Suprapubic skin (tissue), 4 donors: Measurements from ENCODE around the gene ITGA5. TPM values are rescaled to one million over a fixed set of nuclear protein-coding genes. Genes with fewer than 3 reads are reported as not detected.

Experiments used
- DNase-seq, 2 donors: peaks; one replicate each; pipeline ENCODE4 v3.0.0-alpha.2; 2019; ENCODE audit warnings: low spot score in 2 of 2
- H3K27ac ChIP-seq: fragments of 200-600 bp; sonication (generic); one replicate; pipeline ENCODE4 v1.5.1; 2019
- H3K27me3 ChIP-seq: fragments of 200-600 bp; sonication (generic); one replicate; pipeline ENCODE4 v1.5.1; 2019
- H3K36me3 ChIP-seq: fragments of 200-600 bp; sonication (generic); one replicate; pipeline ENCODE4 v1.5.1; 2019
- H3K4me1 ChIP-seq: fragments of 200-600 bp; sonication (generic); one replicate; pipeline ENCODE4 v1.5.1; 2019
- H3K4me3 ChIP-seq: fragments of 200-600 bp; sonication (generic); one replicate; pipeline ENCODE4 v1.5.1; 2019; ENCODE audit warnings: mild to moderate bottlenecking
- H3K9me3 ChIP-seq: fragments of 200-600 bp; sonication (generic); one replicate; pipeline ENCODE4 v1.5.1; 2019
- EP300 ChIP-seq: sonication (generic); formaldehyde crosslinking; IDR thresholded peaks from one replicate; pipeline ENCODE4 v1.6.1; 2017; ENCODE audit warnings: antibody characterized with exemption
- POLR2A ChIP-seq, 2 donors: fragments of 450-650 bp; IDR thresholded peaks; one replicate each; pipeline ENCODE4 v1.6.1; 2017; ENCODE audit warnings: antibody characterized with exemption in 2 of 2, mild to moderate bottlenecking in 2 of 2, moderate library complexity in 2 of 2
- POLR2AphosphoS5 ChIP-seq, 3 donors: sonication (generic); formaldehyde crosslinking; IDR thresholded peaks; one replicate each; pipeline ENCODE4 v1.6.1; 2017; ENCODE audit warnings: antibody characterized with exemption in 3 of 3
- WGBS: methylation state at CpG from one replicate; pipeline ENCODE4 v1.1.5; 2018; 5-methylcytosine and 5-hydroxymethylcytosine counted together
- total RNA-seq, 4 donors: library from RNA; depleted of rRNA; stranded (reverse); fragments of >200 nt; gene quantifications; one replicate each; pipeline ENCODE4 v1.1.0, GENCODE V29; 2016
- TF ChIP-seq, protein P1 (sequence below), 2 donors: fragments of 200-600 bp in 1 of 2; fragments of 450-650 bp in 1 of 2; sonication (generic) in 1 of 2; IDR thresholded peaks; one replicate each; pipeline ENCODE4 v1.5.1; 2016 to 2019; ENCODE audit warnings: antibody characterized with exemption in 2 of 2, mild to moderate bottlenecking in 1 of 2, moderate library complexity in 1 of 2

Gene ITGA5
- total RNA-seq, 4 donors from 2014 or later = 16.3 to 36.4 (median 24.8) TPM

DNA sequence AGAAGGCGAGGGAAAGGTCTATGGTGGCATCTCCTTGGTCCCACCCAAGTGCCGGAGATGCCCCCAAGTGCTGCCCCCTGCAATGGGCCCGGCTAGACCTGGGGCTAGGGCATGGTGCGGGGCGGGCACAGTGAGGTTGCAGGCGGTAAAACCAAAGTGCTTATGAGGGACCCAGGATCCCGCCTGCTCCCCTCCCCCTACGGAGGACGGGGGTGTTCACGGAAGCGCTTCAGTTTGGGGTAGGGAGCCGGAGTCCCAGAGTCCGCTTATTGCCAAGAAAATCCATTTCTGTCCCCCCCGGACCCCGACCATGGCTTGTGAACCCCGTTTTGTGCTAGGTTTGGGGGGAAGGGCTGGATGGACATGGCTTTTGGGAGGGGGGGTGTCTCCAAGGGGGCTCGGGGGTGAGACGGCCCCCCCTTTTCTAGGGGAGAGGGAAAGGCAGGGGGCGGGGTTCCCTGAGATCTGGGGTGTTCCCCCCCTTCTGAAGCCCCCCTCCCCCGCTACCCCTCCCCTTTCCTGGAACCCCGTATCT lies 49.4 kb downstream of the ITGA5 start:
- DNase-seq = no peak
- H3K9me3 ChIP-seq = no peaks in the 10 kb centered on the region
- TF ChIP-seq POLR2AphosphoS5 (IDR thresholded peaks at IDR 0.05) (no peak), EP300 (no peak), POLR2A (IDR thresholded peaks at IDR 0.05) (no peak)
- TF ChIP-seq, protein P1, sequence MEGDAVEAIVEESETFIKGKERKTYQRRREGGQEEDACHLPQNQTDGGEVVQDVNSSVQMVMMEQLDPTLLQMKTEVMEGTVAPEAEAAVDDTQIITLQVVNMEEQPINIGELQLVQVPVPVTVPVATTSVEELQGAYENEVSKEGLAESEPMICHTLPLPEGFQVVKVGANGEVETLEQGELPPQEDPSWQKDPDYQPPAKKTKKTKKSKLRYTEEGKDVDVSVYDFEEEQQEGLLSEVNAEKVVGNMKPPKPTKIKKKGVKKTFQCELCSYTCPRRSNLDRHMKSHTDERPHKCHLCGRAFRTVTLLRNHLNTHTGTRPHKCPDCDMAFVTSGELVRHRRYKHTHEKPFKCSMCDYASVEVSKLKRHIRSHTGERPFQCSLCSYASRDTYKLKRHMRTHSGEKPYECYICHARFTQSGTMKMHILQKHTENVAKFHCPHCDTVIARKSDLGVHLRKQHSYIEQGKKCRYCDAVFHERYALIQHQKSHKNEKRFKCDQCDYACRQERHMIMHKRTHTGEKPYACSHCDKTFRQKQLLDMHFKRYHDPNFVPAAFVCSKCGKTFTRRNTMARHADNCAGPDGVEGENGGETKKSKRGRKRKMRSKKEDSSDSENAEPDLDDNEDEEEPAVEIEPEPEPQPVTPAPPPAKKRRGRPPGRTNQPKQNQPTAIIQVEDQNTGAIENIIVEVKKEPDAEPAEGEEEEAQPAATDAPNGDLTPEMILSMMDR (IDR thresholded peaks at IDR 0.05) = no peak
- peak overlapping the region; percentile 39 for H3K27ac ChIP-seq
- no peaks in the 10 kb centered on the region for H3K27me3 ChIP-seq
- H3K36me3 ChIP-seq = peaks cover 17% of the 10 kb centered on the region
- peak overlapping the region; percentile 36 for H3K4me3 ChIP-seq
- 59% methylated on average over 21 of the region's 21 CpGs for WGBS
- peaks cover 60% of the 10 kb centered on the region for H3K4me1 ChIP-seq

DNA sequence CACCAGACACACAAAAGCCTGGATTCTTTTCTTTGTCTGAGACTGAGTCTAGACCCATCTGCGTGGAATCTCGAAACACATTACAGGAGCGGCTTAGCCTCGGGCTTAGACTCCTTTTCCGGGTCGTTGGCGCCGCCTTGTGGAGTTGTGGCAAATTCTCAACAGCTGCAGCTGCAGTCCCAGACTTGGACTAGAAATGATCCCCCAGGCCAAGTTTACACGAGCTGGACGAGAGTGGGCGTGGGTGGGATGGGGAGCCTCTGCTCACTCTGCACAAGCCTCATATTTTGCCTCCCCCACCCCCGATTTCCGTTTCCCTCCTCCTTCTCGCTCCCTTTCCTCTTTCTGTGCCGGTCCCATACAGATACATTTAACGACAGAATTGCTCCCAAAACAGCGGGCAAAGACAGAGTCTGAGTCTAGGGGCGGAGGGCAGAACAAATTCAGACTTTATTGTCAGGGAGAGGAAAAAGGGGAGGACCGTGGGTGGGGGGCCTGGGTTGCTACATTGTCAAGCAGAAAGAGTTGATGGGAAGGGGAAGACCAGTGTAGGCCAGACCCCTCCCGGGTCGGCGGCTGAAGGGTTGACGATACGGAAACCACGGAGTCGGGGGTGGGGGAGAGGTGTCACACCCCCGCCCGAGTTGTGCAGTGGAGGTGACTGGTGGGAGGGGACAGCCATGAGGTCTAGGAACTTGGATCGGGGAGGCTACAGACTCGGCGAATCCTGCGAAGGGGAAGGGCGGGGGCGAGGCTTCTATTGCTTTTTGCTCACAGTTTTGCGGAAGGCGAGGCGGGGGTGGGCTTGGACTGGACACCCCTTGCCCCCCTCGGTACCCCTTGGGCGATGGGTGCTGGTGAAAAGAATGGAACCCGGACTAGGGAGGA lies 50.1 kb downstream of the ITGA5 start:
- Histone ChIP-seq H3K4me1 (peaks cover 53% of the 10 kb centered on the region), H3K4me3 (peak overlapping the region; percentile 36), H3K9me3 (no peaks in the 10 kb centered on the region), H3K36me3 (peaks cover 17% of the 10 kb centered on the region), H3K27me3 (no peaks in the 10 kb centered on the region), H3K27ac (peak overlapping the region; percentile 39)
- TF ChIP-seq EP300 = no peak
- TF ChIP-seq, protein P1 (IDR thresholded peaks at IDR 0.05) = peak; percentile 81 to 85
- peak; percentile 95 to 96 for DNase-seq
- WGBS = 36% methylated on average over 40 of the region's 40 CpGs

DNA sequence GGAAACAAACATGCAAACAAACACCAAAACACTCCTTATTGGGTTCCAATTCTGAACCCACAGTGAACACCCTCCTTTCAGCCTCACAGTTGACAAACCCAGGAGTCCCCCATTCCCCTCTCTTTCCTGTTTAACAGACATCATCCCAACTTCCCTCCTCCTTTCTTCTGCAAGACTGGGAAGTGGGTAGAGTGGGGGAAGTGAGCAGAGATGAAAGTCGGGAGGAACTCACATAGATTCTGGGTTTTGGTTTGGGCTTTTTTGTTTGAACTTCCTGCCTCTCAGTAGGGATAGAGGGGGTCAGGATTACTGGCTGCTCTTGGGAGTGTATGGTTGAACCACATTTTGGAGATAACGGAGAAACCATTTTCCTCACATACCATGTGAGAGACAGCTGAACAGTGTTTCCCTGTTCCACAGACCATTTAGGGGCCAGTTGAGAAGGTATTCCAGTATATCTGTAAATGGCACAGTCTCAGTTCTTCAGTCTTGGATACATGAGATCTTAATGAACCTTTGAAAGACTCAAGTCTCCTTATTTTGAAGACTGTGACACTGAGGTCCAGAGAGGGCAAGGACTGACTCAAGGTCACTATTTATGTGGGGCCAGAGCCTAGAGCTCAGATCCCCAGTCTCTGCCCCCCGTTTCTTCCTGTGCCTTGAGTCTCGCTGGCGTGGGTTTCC lies 50.9 kb downstream of the ITGA5 start:
- H3K4me1 ChIP-seq = peaks cover 47% of the 10 kb centered on the region
- 24% methylated on average over 5 of the region's 5 CpGs for WGBS
- H3K4me3 ChIP-seq = peak overlapping the region; percentile 36
- peaks cover 11% of the 10 kb centered on the region for H3K36me3 ChIP-seq
- DNase-seq = no peak
- H3K27me3 ChIP-seq = no peaks in the 10 kb centered on the region
- no peak overlapping the region for H3K27ac ChIP-seq
- TF ChIP-seq, protein P1 (IDR thresholded peaks at IDR 0.05) = no peak
- TF ChIP-seq EP300 (no peak), POLR2A (IDR thresholded peaks at IDR 0.05) (no peak), POLR2AphosphoS5 (IDR thresholded peaks at IDR 0.05) (no peak)
- no peaks in the 10 kb centered on the region for H3K9me3 ChIP-seq

DNA sequence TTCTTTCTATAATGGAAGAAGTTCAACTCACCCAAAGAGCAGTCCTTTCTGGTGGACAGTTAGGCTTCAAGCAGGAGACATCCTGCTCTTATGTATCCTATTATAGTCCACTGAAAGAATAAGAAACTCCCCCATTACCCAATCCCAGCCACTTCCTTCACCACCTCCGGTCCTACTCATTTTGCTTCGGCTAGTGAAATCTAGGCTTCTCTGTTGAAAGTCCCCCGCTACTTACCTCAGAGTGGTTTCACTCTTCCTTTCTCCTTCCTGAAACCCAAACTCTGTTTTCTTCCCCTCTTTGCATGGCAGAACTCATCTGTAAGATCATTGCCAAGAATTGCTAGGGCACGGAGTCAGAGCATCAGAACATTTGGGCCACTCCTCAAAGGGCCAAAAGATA lies 54.7 kb downstream of the ITGA5 start, which contains the start of gene GPR84:
TSS of gene GPR84 (minus strand) at position 74 of the 400 bp plus-strand sequence. CDS start 635 bp downstream, outside the sequence.
- no peak for DNase-seq
- H3K27ac ChIP-seq = no peak within 1 kb of the TSS

DNA sequence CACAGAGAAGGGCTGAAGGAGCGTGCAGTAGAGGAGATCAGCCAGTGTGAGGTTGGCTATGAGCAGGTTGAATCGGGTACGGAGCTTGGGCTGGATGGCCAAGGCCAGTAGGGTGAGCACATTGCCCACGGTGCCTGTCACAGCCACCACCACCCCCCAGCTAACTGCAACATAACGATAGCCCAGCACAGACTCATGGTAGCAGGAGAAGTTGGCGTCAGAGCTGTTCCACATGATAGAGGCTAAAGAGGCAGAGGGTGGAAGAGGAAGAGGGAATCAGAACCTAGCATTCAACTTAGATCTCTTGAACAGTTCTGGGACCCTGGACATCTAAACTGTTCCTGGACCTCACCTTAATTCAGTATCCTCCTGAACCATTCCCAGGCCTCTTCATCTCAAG lies 55.4 kb downstream of the ITGA5 start:
- Histone ChIP-seq H3K27me3 (no peaks in the 10 kb centered on the region), H3K36me3 (no peaks in the 10 kb centered on the region), H3K27ac (no peak overlapping the region), H3K9me3 (no peaks in the 10 kb centered on the region), H3K4me3 (no peak overlapping the region), H3K4me1 (peaks cover 11% of the 10 kb centered on the region)
- no peak for DNase-seq
- TF ChIP-seq EP300 = no peak
- no peak for TF ChIP-seq POLR2A (IDR thresholded peaks at IDR 0.05)
- no peak for TF ChIP-seq POLR2AphosphoS5 (IDR thresholded peaks at IDR 0.05)
- TF ChIP-seq, protein P1 (IDR thresholded peaks at IDR 0.05) = no peak
- WGBS = 86% methylated on average over 6 of the region's 6 CpGs

More for the DNA sequence above, 54.7 kb downstream of the ITGA5 start, which contains the start of gene GPR84:
- Histone ChIP-seq H3K9me3 (no peaks in the 10 kb centered on the region), H3K36me3 (no peaks in the 10 kb centered on the region), H3K4me1 (peaks cover 18% of the 10 kb centered on the region), H3K27me3 (no peaks in the 10 kb centered on the region), H3K4me3 (no peak within 1 kb of the TSS)
- TF ChIP-seq EP300 (no peak), POLR2AphosphoS5 (IDR thresholded peaks at IDR 0.05) (no peak)
- WGBS = 80% methylated on average over 4 of the region's 4 CpGs
